ENCODE results near the gene LHFPL3. TPM values are rescaled to one million over a fixed set of nuclear protein-coding genes. Genes with fewer than 3 reads are reported as not detected.

Gene LHFPL3
- total and polyA plus RNA-seq, 2 of the 13 experiments (the other 11 are each of a cell fraction or from before 2014, with no cell fraction given): not detected

DNA sequence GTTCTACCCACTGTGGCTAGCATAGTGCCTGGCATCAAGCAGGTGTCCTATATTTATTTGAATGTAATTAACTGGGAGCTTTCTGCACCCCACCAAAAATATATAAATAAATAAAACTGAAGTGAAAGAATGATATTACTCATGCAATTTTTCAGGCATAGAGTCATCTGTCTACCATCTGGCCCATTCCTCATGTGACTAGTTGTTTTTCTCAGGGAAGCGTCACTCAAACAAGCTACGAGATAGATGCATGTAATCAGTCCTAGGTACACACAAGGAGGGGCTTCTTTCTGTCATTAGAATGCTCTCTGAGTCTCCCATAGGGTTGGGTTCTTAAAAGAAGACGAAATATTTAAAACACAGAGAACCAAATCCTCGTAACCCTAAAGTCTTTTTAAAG, 430.1 kb downstream of the LHFPL3 start:
- ATAC-seq: no peak
- POLR2A ChIA-PET: no interaction called here
- 6% methylated on average over 4 of the region's 4 CpGs for WGBS (ENCODE audit: low lambda C conversion rate)

DNA sequence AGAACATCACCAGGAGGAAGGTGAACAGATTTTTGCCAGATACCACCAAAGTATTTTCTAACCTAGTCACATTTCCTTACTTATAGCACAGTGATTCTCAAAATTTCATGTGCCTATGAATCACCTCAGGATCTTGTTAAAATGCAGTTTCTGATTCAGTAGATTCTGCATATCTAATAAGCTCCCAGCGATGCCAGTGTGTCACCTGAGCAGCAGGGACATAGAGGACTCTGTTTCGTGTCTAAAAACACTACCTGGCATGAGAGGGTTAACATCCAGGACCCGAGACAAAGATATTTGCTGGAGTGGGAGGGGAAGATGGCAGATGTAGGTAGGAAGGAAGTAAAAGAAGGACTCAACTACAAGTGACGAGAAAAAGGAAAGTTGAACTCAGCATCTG, 433.5 kb downstream of the LHFPL3 start:
- H3K9me3 ChIP-seq (ENCODE audit: low read length): no peaks in the 10 kb centered on the region
- ChIA-PET CTCF (ENCODE audit: low intra/inter-chr PET ratio, low total read pairs) (no interaction called here), POLR2A (no interaction called here)
- H3K4me2 ChIP-seq (ENCODE audit: low read depth, low read length): no peak overlapping the region
- 6% methylated on average over 4 of the region's 4 CpGs for WGBS (ENCODE audit: low lambda C conversion rate)
- no peak overlapping the region for H2AFZ ChIP-seq (ENCODE audit: low read length)
- peaks cover 0 to 4% of the 10 kb centered on the region in 2 experiments; a peak in 1 of 5 replicates for H3K27me3 ChIP-seq (ENCODE audit: control insufficient read depth in 1 of 2, insufficient read depth in 2 of 2, low read length in 2 of 2)
- in situ Hi-C loops (cut with HindIII; ENCODE audit: extremely low pct_ligation_motif_present, low pct_unique_long_range_greater_than_20kb) (no loop called here), intact Hi-C loops (cut with micrococcal nuclease; ENCODE audit: unreplicated experiment) (no loop called here)
- no peak for TF ChIP-seq GABPA (IDR thresholded peaks at IDR 0.05; ENCODE audit: low read depth, low read length)
- TF ChIP-seq GABPA (CRISPR knock-in tag; IDR thresholded peaks at IDR 0.05; ENCODE audit: low read depth): no peak
- TF ChIP-seq NRL (CRISPR knock-in tag; IDR thresholded peaks at IDR 0.05; ENCODE audit: borderline replicate concordance): no peak
- no peak for TF ChIP-seq POLR2AphosphoS2 (IDR thresholded peaks at IDR 0.05; ENCODE audit: low read depth, low read length)
- no peak for TF ChIP-seq KDM5A (IDR thresholded peaks at IDR 0.05; ENCODE audit: borderline replicate concordance, low read length)
- BruUV-seq (replicated peaks): no TSS peak
- no peaks in the 10 kb centered on the region for H3K4me1 ChIP-seq (ENCODE audit: insufficient read depth, low read length)
- H3K9ac ChIP-seq (ENCODE audit: insufficient read depth, low read depth, low read length): no peak overlapping the region
- ATAC-seq (no peak), FAIRE-seq (no peak), DNase-seq (ENCODE audit: low spot score) (no peak)
- no peaks in the 10 kb centered on the region for H3K36me3 ChIP-seq (replicated peaks in 1 of 2; ENCODE audit: control insufficient read depth in 1 of 2, insufficient read depth in 2 of 2, low read length in 2 of 2)
- no peaks in the 10 kb centered on the region for H4K20me1 ChIP-seq (ENCODE audit: insufficient read depth, low read length)
- H3K27ac ChIP-seq (ENCODE audit: extremely low read length, insufficient read depth, low read length): no peak overlapping the region
- H3K79me2 ChIP-seq (ENCODE audit: insufficient read depth, low read length): no peaks in the 10 kb centered on the region
- H3K4me3 ChIP-seq (replicated peaks in 1 of 3; ENCODE audit: insufficient read depth in 1 of 3, low read depth in 2 of 3, low read length in 3 of 3): no peak overlapping the region

More for the DNA sequence above, 430.1 kb downstream of the LHFPL3 start:
- no peak overlapping the region for H2AFZ ChIP-seq (ENCODE audit: low read length)
- H3K27ac ChIP-seq (ENCODE audit: extremely low read length, insufficient read depth, low read length): no peak overlapping the region
- H3K36me3 ChIP-seq (replicated peaks in 1 of 2; ENCODE audit: control insufficient read depth in 1 of 2, insufficient read depth in 2 of 2, low read length in 2 of 2): no peaks in the 10 kb centered on the region
- DNase-seq (ENCODE audit: low spot score) (no peak), FAIRE-seq (no peak)
- H3K27me3 ChIP-seq (ENCODE audit: control insufficient read depth in 1 of 2, insufficient read depth in 2 of 2, low read length in 2 of 2): peaks cover 0 to 4% of the 10 kb centered on the region in 2 experiments; a peak in 1 of 5 replicates
- H4K20me1 ChIP-seq (ENCODE audit: insufficient read depth, low read length): no peaks in the 10 kb centered on the region
- no peak overlapping the region for H3K9ac ChIP-seq (ENCODE audit: insufficient read depth, low read depth, low read length)
- no peaks in the 10 kb centered on the region for H3K79me2 ChIP-seq (ENCODE audit: insufficient read depth, low read length)
- in situ Hi-C loops (cut with HindIII; ENCODE audit: extremely low pct_ligation_motif_present, low pct_unique_long_range_greater_than_20kb): no loop called here
- no TSS peak for BruUV-seq (replicated peaks)
- H3K9me3 ChIP-seq (ENCODE audit: low read length): no peaks in the 10 kb centered on the region
- H3K4me1 ChIP-seq (ENCODE audit: insufficient read depth, low read length): no peaks in the 10 kb centered on the region
- no peak overlapping the region for H3K4me3 ChIP-seq (replicated peaks in 1 of 3; ENCODE audit: insufficient read depth in 1 of 3, low read depth in 2 of 3, low read length in 3 of 3)
- intact Hi-C loops (cut with micrococcal nuclease; ENCODE audit: unreplicated experiment): no loop called here
- CTCF ChIA-PET (ENCODE audit: low intra/inter-chr PET ratio, low total read pairs): no interaction called here
- no peak for TF ChIP-seq ZNF83 (CRISPR knock-in tag; IDR thresholded peaks at IDR 0.05; ENCODE audit: borderline replicate concordance)
- TF ChIP-seq DMAP1 (CRISPR knock-in tag; IDR thresholded peaks at IDR 0.05): no peak
- TF ChIP-seq GPN1 (CRISPR knock-in tag; IDR thresholded peaks at IDR 0.05; ENCODE audit: borderline replicate concordance): no peak
- no peak overlapping the region for H3K4me2 ChIP-seq (ENCODE audit: low read depth, low read length)
